H9 (cell line): ENCODE results near the gene SNRNP200. TPM values are rescaled to one million over a fixed set of nuclear protein-coding genes. Genes with fewer than 3 reads are reported as not detected.

Source experiments
- DNase-seq: peaks from one replicate; pipeline ENCODE4 v3.0.0-alpha.2; 2017
- H2AFZ ChIP-seq: one replicate; pipeline ENCODE4 v1.6.1; 2013; ENCODE audit warnings: mild to moderate bottlenecking, low read length, control low read depth, moderate library complexity
- H2AK5ac ChIP-seq: 2 replicates; pipeline ENCODE4 v1.6.1; 2013; ENCODE audit warnings: low read length, control low read depth, mixed read lengths; ENCODE audit not compliant: insufficient read length
- H2BK120ac ChIP-seq: one replicate; pipeline ENCODE4 v1.6.1; 2013; ENCODE audit warnings: low read depth, mild to moderate bottlenecking, low read length, control low read depth, inconsistent platforms; ENCODE audit not compliant: poor library complexity, severe bottlenecking
- H2BK12ac ChIP-seq: 2 replicates; pipeline ENCODE4 v1.6.1; 2013; ENCODE audit warnings: low read length, control low read depth, mixed read lengths, low read depth; ENCODE audit not compliant: insufficient read length
- H2BK15ac ChIP-seq: 2 replicates; pipeline ENCODE4 v1.6.1; 2013; ENCODE audit warnings: low read depth, low read length, control low read depth
- H2BK20ac ChIP-seq: one replicate; pipeline ENCODE4 v1.6.1; 2013; ENCODE audit warnings: low read depth, mild to moderate bottlenecking, low read length, control low read depth, inconsistent platforms; ENCODE audit not compliant: poor library complexity, severe bottlenecking
- H2BK5ac ChIP-seq: 2 replicates; pipeline ENCODE4 v1.6.1; 2013; ENCODE audit warnings: low read length, control low read depth, mixed read lengths; ENCODE audit not compliant: insufficient read length
- H3K14ac ChIP-seq: 2 replicates; pipeline ENCODE4 v1.6.1; 2013; ENCODE audit warnings: low read length, control low read depth; ENCODE audit not compliant: insufficient read depth
- H3K18ac ChIP-seq: 2 replicates; pipeline ENCODE4 v1.6.1; 2013; ENCODE audit warnings: low read depth, mild to moderate bottlenecking, mixed read lengths, low read length, control low read depth; ENCODE audit not compliant: insufficient read length
- H3K23ac ChIP-seq: 2 replicates; pipeline ENCODE4 v1.6.1; 2013; ENCODE audit warnings: low read length, control low read depth, mixed read lengths, low read depth; ENCODE audit not compliant: insufficient read length
- H3K23me2 ChIP-seq: 2 replicates; pipeline ENCODE4 v1.6.1; 2013; ENCODE audit warnings: low read depth, mild to moderate bottlenecking, mixed read lengths, low read length, control low read depth; ENCODE audit not compliant: insufficient read length, poor library complexity, severe bottlenecking
- H3K27ac ChIP-seq: 2 replicates; pipeline ENCODE4 v1.5.1; 2013; ENCODE audit warnings: low read length, control low read depth, mixed read lengths, low read depth; ENCODE audit not compliant: insufficient read length
- H3K27me3 ChIP-seq: 2 replicates; pipeline ENCODE4 v1.6.1; 2013; ENCODE audit warnings: low read length, control low read depth, inconsistent platforms; ENCODE audit not compliant: insufficient read depth
- H3K4ac ChIP-seq: 2 replicates; pipeline ENCODE4 v1.6.1; 2013; ENCODE audit warnings: low read depth, mild to moderate bottlenecking, control low read depth, inconsistent platforms, low read length, moderate library complexity
- H3K4me1 ChIP-seq: 2 replicates; pipeline ENCODE4 v1.6.1; 2013; ENCODE audit warnings: low read length, control low read depth, inconsistent platforms; ENCODE audit not compliant: insufficient read depth
- H3K4me2 ChIP-seq: 2 replicates; pipeline ENCODE4 v1.6.1; 2013; ENCODE audit warnings: low read length, control low read depth, mixed read lengths; ENCODE audit not compliant: insufficient read length, insufficient read depth
- H3K56ac ChIP-seq: 2 replicates; pipeline ENCODE4 v1.6.1; 2013; ENCODE audit warnings: low read depth, mild to moderate bottlenecking, mixed read lengths, low read length, control low read depth; ENCODE audit not compliant: insufficient read length
- H3K79me1 ChIP-seq: 2 replicates; pipeline ENCODE4 v1.6.1; 2013; ENCODE audit warnings: low read depth, mild to moderate bottlenecking, moderate library complexity, low read length, control low read depth, inconsistent platforms; ENCODE audit not compliant: insufficient read depth, poor library complexity, severe bottlenecking
- H3K79me2 ChIP-seq: 2 replicates; pipeline ENCODE4 v1.6.1; 2013; ENCODE audit warnings: low read length, control low read depth, inconsistent platforms; ENCODE audit not compliant: insufficient read depth
- H3K9ac ChIP-seq: 2 replicates; pipeline ENCODE4 v1.6.1; 2013; ENCODE audit warnings: low read length, control low read depth, mixed read lengths; ENCODE audit not compliant: insufficient read length; ENCODE audit errors: extremely low read depth
- H3K9me3 ChIP-seq: one replicate; pipeline ENCODE4 v1.6.1; 2013; ENCODE audit warnings: low read depth, low read length, inconsistent platforms; ENCODE audit not compliant: control insufficient read depth
- H3T11ph ChIP-seq: one replicate; pipeline ENCODE4 v1.6.1; 2013; ENCODE audit warnings: mild to moderate bottlenecking, low read length, control low read depth, inconsistent platforms
- H4K20me1 ChIP-seq: one replicate; pipeline ENCODE4 v1.6.1; 2013; ENCODE audit not compliant: control insufficient read depth, insufficient read length, insufficient read depth
- H4K5ac ChIP-seq: 2 replicates; pipeline ENCODE4 v1.6.1; 2013; ENCODE audit warnings: low read depth, mild to moderate bottlenecking, mixed read lengths, low read length, control low read depth; ENCODE audit not compliant: insufficient read length
- H4K8ac ChIP-seq: replicated peaks from 2 replicates; pipeline ENCODE4 v1.6.1; 2013; ENCODE audit warnings: low read length, control low read depth, mixed read lengths, low read depth; ENCODE audit not compliant: insufficient read length
- H4K91ac ChIP-seq: 2 replicates; pipeline ENCODE4 v1.6.1; 2013; ENCODE audit warnings: low read depth, mild to moderate bottlenecking, moderate library complexity, mixed read lengths, low read length, control low read depth; ENCODE audit not compliant: insufficient read length
- H3K27ac Mint-ChIP-seq, 3 experiments: 2 replicates in 2 of 3; 3 replicates in 1 of 3; pipeline ENCODE4 v1.8.0; 2020 to 2021; ENCODE audit warnings: mixed read lengths in 3 of 3, mild to moderate bottlenecking in 1 of 3, moderate library complexity in 1 of 3
- H3K27me3 Mint-ChIP-seq: 2 replicates; pipeline ENCODE4 v1.8.0; 2021; ENCODE audit warnings: low read depth, mild to moderate bottlenecking, moderate library complexity, mixed read lengths
- H3K36me3 Mint-ChIP-seq, 3 experiments: 2 replicates in 2 of 3; 3 replicates in 1 of 3; pipeline ENCODE4 v1.8.0; 2020 to 2021; ENCODE audit warnings: low read depth in 3 of 3, mixed read lengths in 3 of 3; ENCODE audit not compliant: insufficient read depth in 1 of 3
- H3K4me1 Mint-ChIP-seq, 2 experiments: 2 replicates each; pipeline ENCODE4 v1.8.0; 2020; ENCODE audit warnings: mixed read lengths in 2 of 2
- H3K4me3 Mint-ChIP-seq, 2 experiments: 2 replicates in 1 of 2; 3 replicates in 1 of 2; pipeline ENCODE4 v1.8.0; 2020 to 2021; ENCODE audit warnings: mild to moderate bottlenecking in 2 of 2, mixed read lengths in 2 of 2, moderate library complexity in 1 of 2
- H3K9me3 Mint-ChIP-seq, 2 experiments: 2 replicates in 1 of 2; 3 replicates in 1 of 2; pipeline ENCODE4 v1.8.0; 2020; ENCODE audit warnings: mild to moderate bottlenecking in 2 of 2, mixed read lengths in 2 of 2, moderate library complexity in 1 of 2
- WGBS: extraction: QIAGEN DNeasy Blood & Tissue Kit; methylation state at CpG from one replicate; pipeline ENCODE4 v1.1.7; 2013; ENCODE audit warnings: missing lambda C conversion rate, low lambda C conversion rate, mixed read lengths; ENCODE audit not compliant: insufficient read length; ENCODE audit errors: extremely low coverage; 5-methylcytosine and 5-hydroxymethylcytosine counted together
- total RNA-seq: library from RNA; stranded (reverse); gene quantifications from 2 replicates; pipeline ENCODE4 v1.2.1, GENCODE V29; 2021
- TF ChIP-seq, protein P1 (sequence below): fragments of 200-600 bp; sonication (generic); conservative IDR thresholded peaks from 3 replicates; pipeline ENCODE4 v1.8.0; 2021; ENCODE audit warnings: antibody characterized with exemption, mild to moderate bottlenecking

SNRNP200 gene
- total RNA-seq, 1 experiment from 2014 or later = 215 TPM

DNA sequence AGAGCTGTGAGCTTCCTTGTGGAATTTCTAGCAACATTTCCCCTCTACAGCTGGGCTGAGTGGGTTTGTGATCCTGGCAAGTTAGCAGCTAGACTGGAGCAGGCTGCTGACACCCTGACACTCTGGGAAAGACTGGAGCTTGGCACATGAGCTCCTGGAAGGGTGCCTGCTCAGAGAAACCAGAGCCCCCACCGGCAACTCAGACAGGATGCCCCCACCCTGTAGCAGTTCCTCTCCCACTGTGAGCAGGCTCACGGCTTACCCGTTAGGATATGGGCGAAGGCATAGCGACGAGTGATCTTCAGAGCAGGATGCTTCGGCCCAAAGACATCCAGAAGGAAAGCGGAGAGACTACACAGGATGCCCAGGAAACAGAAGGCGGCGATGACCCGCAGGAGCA is 50.8 kb downstream of the SNRNP200 start:
- Histone ChIP-seq H2BK120ac (no peak overlapping the region), H2AK5ac (no peak overlapping the region), H3K79me2 (no peaks in the 10 kb centered on the region), H3K4me1 (no peaks in the 10 kb centered on the region), H3K79me1 (no peaks in the 10 kb centered on the region), H3K27ac (no peak overlapping the region), H3K14ac (no peak overlapping the region), H4K20me1 (no peaks in the 10 kb centered on the region), H3K9me3 (no peaks in the 10 kb centered on the region), H3K56ac (no peak overlapping the region), H4K8ac (no peak overlapping the region), H3K4ac (no peak overlapping the region), H2BK12ac (no peak overlapping the region), H4K5ac (no peak overlapping the region), H2BK15ac (no peak overlapping the region), H3T11ph (no peak overlapping the region), H2AFZ (no peak overlapping the region), H3K4me2 (no peak overlapping the region), H3K9ac (no peak overlapping the region), H2BK5ac (no peak overlapping the region), H3K23me2 (no peaks in the 10 kb centered on the region), H4K91ac (no peak overlapping the region), H3K18ac (no peak overlapping the region), H2BK20ac (no peak overlapping the region), H3K27me3 (no peaks in the 10 kb centered on the region), H3K23ac (no peak overlapping the region)
- no CpG with 5 or more reads among the region's 11 CpGs for WGBS
- DNase-seq = no peak
- TF ChIP-seq, protein P1, sequence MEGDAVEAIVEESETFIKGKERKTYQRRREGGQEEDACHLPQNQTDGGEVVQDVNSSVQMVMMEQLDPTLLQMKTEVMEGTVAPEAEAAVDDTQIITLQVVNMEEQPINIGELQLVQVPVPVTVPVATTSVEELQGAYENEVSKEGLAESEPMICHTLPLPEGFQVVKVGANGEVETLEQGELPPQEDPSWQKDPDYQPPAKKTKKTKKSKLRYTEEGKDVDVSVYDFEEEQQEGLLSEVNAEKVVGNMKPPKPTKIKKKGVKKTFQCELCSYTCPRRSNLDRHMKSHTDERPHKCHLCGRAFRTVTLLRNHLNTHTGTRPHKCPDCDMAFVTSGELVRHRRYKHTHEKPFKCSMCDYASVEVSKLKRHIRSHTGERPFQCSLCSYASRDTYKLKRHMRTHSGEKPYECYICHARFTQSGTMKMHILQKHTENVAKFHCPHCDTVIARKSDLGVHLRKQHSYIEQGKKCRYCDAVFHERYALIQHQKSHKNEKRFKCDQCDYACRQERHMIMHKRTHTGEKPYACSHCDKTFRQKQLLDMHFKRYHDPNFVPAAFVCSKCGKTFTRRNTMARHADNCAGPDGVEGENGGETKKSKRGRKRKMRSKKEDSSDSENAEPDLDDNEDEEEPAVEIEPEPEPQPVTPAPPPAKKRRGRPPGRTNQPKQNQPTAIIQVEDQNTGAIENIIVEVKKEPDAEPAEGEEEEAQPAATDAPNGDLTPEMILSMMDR = no peak
- Mint-ChIP-seq H3K27me3 (no peaks in the 10 kb centered on the region), H3K4me1 (no peaks in the 10 kb centered on the region), H3K36me3 (peaks cover 10 to 50% (median 29%) of the 10 kb centered on the region in 3 experiments; a peak in 6 of 7 replicates), H3K27ac (no peak overlapping the region), H3K4me3 (no peak overlapping the region; a peak in 1 of 5 replicates), H3K9me3 (no peaks in the 10 kb centered on the region)
